HG02970 (cell line): ENCODE results near the gene WFS1.

ENCODE experiments used
- ATAC-seq: cut with Tn5 transposase; IDR thresholded peaks from one replicate; pipeline ENCODE4 v1.9.1; 2021; ENCODE audit warnings: mild to moderate bottlenecking, moderate library complexity, moderate number of reproducible peaks; ENCODE audit not compliant: unreplicated experiment, low FRiP score

Gene WFS1

GRCh38 chr4:6269616-6270511 lies at the start of gene WFS1:
TSS of gene WFS1 (plus strand) at chr4:6269850. CDS start at chr4:6277456, 7,606 bp downstream.
- ATAC-seq, result peak; percentile 99

- no peak for ATAC-seq
Observed at GRCh38 chr4:6221301-6221850, 48.3 kb upstream of the WFS1 start.

- no peak for ATAC-seq
Observed at GRCh38 chr4:6221851-6222760, 47.5 kb upstream of the WFS1 start.

- ATAC-seq, result no peak
Observed at GRCh38 chr4:6222761-6223292, 46.8 kb upstream of the WFS1 start.

- ATAC-seq, result no peak
Observed at GRCh38 chr4:6224735-6225134, 44.9 kb upstream of the WFS1 start.

- no peak for ATAC-seq
Observed at GRCh38 chr4:6225469-6225868, 44.2 kb upstream of the WFS1 start.

GRCh38 chr4:6226506-6226905 lies 43.1 kb upstream of the WFS1 start:
- no peak for ATAC-seq

GRCh38 chr4:6227412-6228157 lies 42.1 kb upstream of the WFS1 start:
- ATAC-seq, result no peak

GRCh38 chr4:6228158-6229067 lies 41.2 kb upstream of the WFS1 start:
- ATAC-seq, result no peak

GRCh38 chr4:6229095-6229494 lies 40.6 kb upstream of the WFS1 start:
- no peak for ATAC-seq

GRCh38 chr4:6229671-6230501 lies 39.8 kb upstream of the WFS1 start:
- no peak for ATAC-seq

GRCh38 chr4:6230502-6230785 lies 39.2 kb upstream of the WFS1 start:
- no peak for ATAC-seq

GRCh38 chr4:6230827-6231662 lies 38.6 kb upstream of the WFS1 start:
- ATAC-seq, result no peak

GRCh38 chr4:6231663-6232165 lies 37.9 kb upstream of the WFS1 start:
- no peak for ATAC-seq

- ATAC-seq, result no peak
Observed at GRCh38 chr4:6232836-6233785, 36.5 kb upstream of the WFS1 start.

GRCh38 chr4:6233929-6234328 lies 35.7 kb upstream of the WFS1 start:
- no peak for ATAC-seq
